Neuronal stem cell (in vitro differentiated cells): ENCODE data around the gene PGLYRP1.
A peak's percentile ranks its signal among the peaks of the same experiment; 100 is the strongest.

ENCODE experiments used
- DNase-seq: peaks from one replicate; pipeline ENCODE4 v3.0.0-alpha.2; 2013; ENCODE audit warnings: low spot score
- H2AFZ ChIP-seq: one replicate; pipeline ENCODE4 v1.6.1; 2013; ENCODE audit warnings: mild to moderate bottlenecking, low read length, inconsistent platforms
- H2AK5ac ChIP-seq: 2 replicates; pipeline ENCODE4 v1.6.1; 2013; ENCODE audit warnings: low read depth, mild to moderate bottlenecking, inconsistent platforms, low read length, moderate library complexity, mixed read lengths
- H2BK120ac ChIP-seq: 2 replicates; pipeline ENCODE4 v1.6.1; 2013; ENCODE audit warnings: low read depth, mild to moderate bottlenecking, inconsistent platforms, low read length, moderate library complexity, mixed read lengths
- H2BK12ac ChIP-seq: one replicate; pipeline ENCODE4 v1.6.1; 2013; ENCODE audit warnings: low read length, inconsistent platforms
- H2BK15ac ChIP-seq: 2 replicates; pipeline ENCODE4 v1.6.1; 2013; ENCODE audit warnings: mild to moderate bottlenecking, low read length, inconsistent platforms, mixed read lengths
- H2BK5ac ChIP-seq: one replicate; pipeline ENCODE4 v1.6.1; 2013; ENCODE audit warnings: inconsistent platforms, mild to moderate bottlenecking, low read length, moderate library complexity
- H3K14ac ChIP-seq: one replicate; pipeline ENCODE4 v1.6.1; 2013; ENCODE audit warnings: low read length, inconsistent platforms
- H3K18ac ChIP-seq: 2 replicates; pipeline ENCODE4 v1.6.1; 2013; ENCODE audit warnings: low read length, inconsistent platforms
- H3K23ac ChIP-seq: 2 replicates; pipeline ENCODE4 v1.6.1; 2013; ENCODE audit warnings: low read depth, mild to moderate bottlenecking, mixed read lengths, low read length, inconsistent platforms; ENCODE audit not compliant: poor library complexity
- H3K27ac ChIP-seq: replicated peaks from 3 replicates; pipeline ENCODE4 v1.5.1; 2013; ENCODE audit warnings: low read length, inconsistent platforms
- H3K27me3 ChIP-seq, 3 experiments: 2 replicates each; pipeline ENCODE4 v1.6.1; 2013; ENCODE audit warnings: low read length in 3 of 3, mild to moderate bottlenecking in 2 of 3, inconsistent platforms in 1 of 3, low read depth in 1 of 3, mixed read lengths in 1 of 3, moderate library complexity in 1 of 3; ENCODE audit not compliant: control insufficient read depth in 3 of 3, insufficient read depth in 3 of 3
- H3K36me3 ChIP-seq, 2 donors: replicated peaks in 1 of 2; 2 replicates each; pipeline ENCODE4 v1.6.1; 2013; ENCODE audit warnings: low read length in 2 of 2; ENCODE audit not compliant: control insufficient read depth in 2 of 2, insufficient read depth in 2 of 2
- H3K4ac ChIP-seq: 2 replicates; pipeline ENCODE4 v1.6.1; 2013; ENCODE audit warnings: inconsistent platforms, mild to moderate bottlenecking, low read length, moderate library complexity
- H3K4me1 ChIP-seq, 2 donors: 1 replicate in 1 of 2; 2 replicates in 1 of 2; pipeline ENCODE4 v1.6.1; 2013; ENCODE audit warnings: low read length in 2 of 2, low read depth in 1 of 2; ENCODE audit not compliant: control insufficient read depth in 2 of 2, insufficient read depth in 1 of 2
- H3K4me2 ChIP-seq: one replicate; pipeline ENCODE4 v1.6.1; 2013; ENCODE audit warnings: mild to moderate bottlenecking, low read length, inconsistent platforms; ENCODE audit not compliant: insufficient read depth, poor library complexity, severe bottlenecking
- H3K4me3 ChIP-seq, 2 donors: 2 replicates each; pipeline ENCODE4 v1.5.1; 2013; ENCODE audit warnings: low read length in 2 of 2, mild to moderate bottlenecking in 2 of 2, inconsistent platforms in 1 of 2, moderate library complexity in 1 of 2
- H3K79me1 ChIP-seq: one replicate; pipeline ENCODE4 v1.6.1; 2013; ENCODE audit warnings: low read depth, mild to moderate bottlenecking, inconsistent platforms, low read length, moderate library complexity
- H3K9ac ChIP-seq: one replicate; pipeline ENCODE4 v1.6.1; 2013; ENCODE audit warnings: mild to moderate bottlenecking, low read depth, low read length, inconsistent platforms; ENCODE audit not compliant: poor library complexity
- H3K9me3 ChIP-seq, 2 donors: replicated peaks in 1 of 2; 2 replicates each; pipeline versions ENCODE3 to v1.6.1; 2013; ENCODE audit warnings: low read length in 2 of 2, mild to moderate bottlenecking in 2 of 2, inconsistent platforms in 1 of 2, low read depth in 1 of 2, mixed read lengths in 1 of 2, moderate library complexity in 1 of 2; ENCODE audit not compliant: control insufficient read depth in 2 of 2, insufficient read depth in 1 of 2
- H4K8ac ChIP-seq: one replicate; pipeline ENCODE4 v1.6.1; 2013; ENCODE audit warnings: low read depth, mild to moderate bottlenecking, inconsistent platforms, low read length, moderate library complexity
- H4K91ac ChIP-seq: one replicate; pipeline ENCODE4 v1.6.1; 2013; ENCODE audit warnings: low read length, low read depth, mild to moderate bottlenecking, inconsistent platforms; ENCODE audit not compliant: poor library complexity
- WGBS, 2 donors: extraction: QIAGEN DNeasy Blood & Tissue Kit; methylation state at CpG; one replicate each; pipeline ENCODE4 v1.1.7; 2013; ENCODE audit warnings: missing lambda C conversion rate in 2 of 2, mixed read lengths in 1 of 2; ENCODE audit not compliant: insufficient read length in 2 of 2, insufficient replicate concordance in 1 of 2; ENCODE audit errors: extremely low coverage in 2 of 2; 5-methylcytosine and 5-hydroxymethylcytosine counted together

The PGLYRP1 gene

DNA sequence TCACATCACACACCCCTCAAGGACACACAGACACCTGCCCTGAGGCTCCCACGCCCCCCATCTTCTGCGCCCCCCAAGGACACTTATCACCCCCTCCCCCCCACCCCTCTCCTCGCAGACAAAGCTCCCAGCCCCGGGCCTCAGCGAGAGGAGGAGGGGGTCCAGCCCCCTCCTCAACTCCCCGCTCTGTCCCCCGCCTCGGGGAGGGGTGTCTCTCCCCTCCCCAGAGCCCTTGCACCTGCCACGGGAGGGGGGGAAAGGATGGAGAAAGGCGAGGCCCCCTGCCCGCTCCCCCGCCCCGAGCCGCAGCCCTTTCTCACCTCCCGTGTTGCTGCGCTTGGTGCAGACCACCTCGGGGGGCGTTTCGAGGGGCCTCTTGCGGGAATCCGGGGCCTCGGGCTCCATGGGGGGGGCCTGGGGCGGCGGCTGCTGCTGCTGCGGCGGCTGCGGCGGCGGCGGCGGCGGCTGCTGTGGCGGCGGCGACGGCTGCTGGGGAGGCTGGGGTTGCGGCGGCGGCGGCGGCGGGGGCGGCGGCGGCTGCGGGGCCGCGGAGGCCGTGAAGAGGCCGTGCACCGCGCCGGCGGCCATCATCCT lies 49.8 kb downstream of the PGLYRP1 start:
- H3K4me2 ChIP-seq, result peak overlapping the region; percentile 70
- H2AFZ ChIP-seq, result peak overlapping the region; percentile 58
- no peak overlapping the region for H4K91ac ChIP-seq
- no peak overlapping the region for H2BK12ac ChIP-seq
- H2BK120ac ChIP-seq, result no peak overlapping the region
- peak overlapping the region; percentile 3 for H2AK5ac ChIP-seq
- peaks cover 17 to 35% of the 10 kb centered on the region in 2 donors for H3K4me1 ChIP-seq
- H3K79me1 ChIP-seq, result peaks cover 2% of the 10 kb centered on the region
- H4K8ac ChIP-seq, result no peak overlapping the region
- H3K18ac ChIP-seq, result peak overlapping the region; percentile 91
- no peaks in the 10 kb centered on the region for H3K27me3 ChIP-seq
- no peak for DNase-seq
- H3K27ac ChIP-seq, result no peak overlapping the region
- no peak overlapping the region for H3K14ac ChIP-seq
- no peak overlapping the region for H3K23ac ChIP-seq
- H3K4ac ChIP-seq, result no peak overlapping the region
- H3K9me3 ChIP-seq, result no peaks in the 10 kb centered on the region
- H2BK5ac ChIP-seq, result no peak overlapping the region
- H3K9ac ChIP-seq, result peak overlapping the region; percentile 86
- WGBS, 2 donors, result no CpG with 5 or more reads among the region's 54 CpGs
- no peak overlapping the region for H2BK15ac ChIP-seq
- H3K36me3 ChIP-seq, result peaks cover 2 to 32% of the 10 kb centered on the region in 2 donors
- peak overlapping the region; percentile 75 to 77 for H3K4me3 ChIP-seq

DNA sequence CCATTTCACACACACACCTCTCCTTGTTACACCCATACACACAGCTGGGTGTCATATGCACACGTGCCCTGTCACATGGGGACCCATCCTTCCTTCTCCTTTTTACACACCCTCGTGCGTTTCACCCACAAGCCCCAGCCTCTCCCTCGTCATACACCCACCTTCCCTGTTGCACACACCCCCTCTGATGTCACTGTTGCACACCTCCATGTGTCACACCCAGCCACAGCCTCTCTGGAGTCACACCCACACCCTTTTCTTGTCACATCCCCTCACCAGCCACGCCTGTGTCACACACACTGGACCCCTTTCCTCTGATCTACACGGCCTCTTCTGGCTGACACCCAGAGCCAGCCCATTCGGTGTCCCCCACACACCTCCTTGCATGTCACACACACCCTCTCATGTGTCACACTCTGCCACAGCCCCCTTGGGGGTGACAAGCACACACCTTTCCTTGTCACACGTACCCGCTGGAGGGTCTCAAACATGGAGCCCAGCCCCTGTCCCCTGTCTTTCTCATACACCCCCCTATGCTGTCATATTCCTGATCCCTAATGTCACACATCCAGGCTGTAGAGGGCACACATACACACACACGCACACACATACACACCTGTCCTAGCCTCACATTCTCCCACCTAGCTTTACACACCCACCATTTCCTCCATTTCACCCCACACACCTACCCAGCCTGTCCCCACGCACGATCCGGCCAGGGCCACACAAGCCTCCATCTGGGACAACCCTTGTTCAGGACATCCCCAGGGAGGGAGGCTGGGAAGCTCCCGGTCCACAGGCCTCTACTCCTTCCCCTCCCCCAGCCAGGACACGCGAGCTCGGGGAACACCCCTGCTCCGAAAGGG lies 50.5 kb downstream of the PGLYRP1 start:
- WGBS, 2 donors, result no CpG with 5 or more reads among the region's 18 CpGs
- DNase-seq, result no peak
- Histone ChIP-seq H3K4ac (no peak overlapping the region), H3K4me2 (peak overlapping the region; percentile 70), H3K9me3 (no peaks in the 10 kb centered on the region), H3K14ac (no peak overlapping the region), H2BK15ac (no peak overlapping the region), H3K9ac (peak overlapping the region; percentile 86), H3K27me3 (no peaks in the 10 kb centered on the region), H2BK5ac (no peak overlapping the region), H2AFZ (no peak overlapping the region), H3K36me3 (peaks cover 3 to 39% of the 10 kb centered on the region in 2 donors), H4K91ac (no peak overlapping the region), H3K27ac (no peak overlapping the region), H3K4me3 (peak overlapping the region; percentile 75 to 77), H3K79me1 (peaks cover 2% of the 10 kb centered on the region), H2BK12ac (no peak overlapping the region), H2BK120ac (no peak overlapping the region), H4K8ac (no peak overlapping the region), H3K4me1 (peaks cover 17 to 35% of the 10 kb centered on the region in 2 donors), H2AK5ac (peak overlapping the region; percentile 3), H3K23ac (no peak overlapping the region), H3K18ac (peak overlapping the region; percentile 44)

DNA sequence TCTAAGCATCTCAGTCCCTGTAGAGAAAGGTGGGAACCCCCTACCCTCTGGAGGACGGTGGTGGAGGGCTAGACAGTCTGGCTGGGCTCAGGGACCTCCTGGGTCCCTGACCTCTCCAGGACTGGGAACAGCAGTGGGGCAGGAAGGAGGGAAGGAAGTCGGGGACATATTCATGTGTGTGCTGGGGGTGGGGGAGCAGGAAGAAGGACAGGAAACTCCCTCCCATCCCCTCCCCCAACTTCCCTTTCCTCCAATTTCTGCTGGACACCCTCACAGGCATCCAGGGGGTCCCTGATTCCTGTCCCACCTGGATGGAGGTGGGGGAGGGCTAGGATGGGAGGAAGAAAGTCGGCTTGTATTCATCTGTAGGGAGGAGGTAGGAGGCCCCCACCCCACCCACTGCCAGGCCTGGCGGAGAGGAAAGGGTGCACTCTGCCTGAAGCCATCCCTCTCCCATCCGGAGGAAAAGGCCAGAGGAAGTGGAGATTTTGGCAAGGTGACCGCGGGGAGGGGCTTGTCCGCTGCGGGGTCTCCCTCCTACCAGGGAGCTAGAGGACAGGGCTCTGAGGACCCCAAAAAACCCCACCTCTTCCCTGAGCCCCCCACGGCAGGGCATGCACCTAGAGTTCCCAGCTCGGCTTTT lies 51.5 kb downstream of the PGLYRP1 start:
- no peak overlapping the region for H2AK5ac ChIP-seq
- no peak overlapping the region for H3K18ac ChIP-seq
- peaks cover 17 to 28% of the 10 kb centered on the region in 2 donors for H3K4me1 ChIP-seq
- no peak overlapping the region for H2BK5ac ChIP-seq
- H3K23ac ChIP-seq, result no peak overlapping the region
- no peak overlapping the region for H2BK12ac ChIP-seq
- H3K4me2 ChIP-seq, result no peak overlapping the region
- no peak overlapping the region for H3K9ac ChIP-seq
- H2AFZ ChIP-seq, result no peak overlapping the region
- no peaks in the 10 kb centered on the region for H3K27me3 ChIP-seq
- H3K4ac ChIP-seq, result no peak overlapping the region
- no peak overlapping the region for H2BK120ac ChIP-seq
- peak overlapping the region in 1 of 2 donors; percentile 75 for H3K4me3 ChIP-seq
- H2BK15ac ChIP-seq, result no peak overlapping the region
- H4K91ac ChIP-seq, result no peak overlapping the region
- H3K27ac ChIP-seq, result no peak overlapping the region
- DNase-seq, result no peak
- no peaks in the 10 kb centered on the region for H3K9me3 ChIP-seq
- peaks cover 3 to 44% of the 10 kb centered on the region in 2 donors for H3K36me3 ChIP-seq
- no peak overlapping the region for H4K8ac ChIP-seq
- no CpG with 5 or more reads among the region's 11 CpGs for WGBS, 2 donors
- H3K14ac ChIP-seq, result no peak overlapping the region
- peaks cover 2% of the 10 kb centered on the region for H3K79me1 ChIP-seq

DNA sequence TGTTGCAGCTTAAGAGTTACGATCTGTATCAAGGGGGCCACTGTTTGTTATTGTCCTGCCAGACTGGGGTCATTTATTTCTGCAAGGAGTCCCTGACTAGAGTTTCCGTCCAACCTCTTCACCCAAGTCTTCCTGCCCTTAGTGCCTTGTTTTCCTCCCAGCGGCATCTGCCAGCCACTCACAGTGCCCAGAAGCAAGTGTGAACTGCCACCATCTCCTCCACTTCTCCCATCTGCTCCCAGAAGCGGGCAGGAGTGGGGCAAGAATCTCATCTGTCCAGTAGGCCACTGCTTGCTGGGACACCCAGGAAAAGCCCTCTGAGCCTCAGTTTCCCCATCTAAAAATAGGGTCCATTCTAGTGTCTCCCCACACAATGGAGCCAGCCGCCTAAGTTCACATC lies 53.2 kb downstream of the PGLYRP1 start:
- Histone ChIP-seq H2AK5ac (no peak overlapping the region), H3K79me1 (peaks cover 2% of the 10 kb centered on the region), H3K4me3 (no peak overlapping the region), H3K4me1 (peaks cover 8 to 11% of the 10 kb centered on the region in 2 donors), H3K18ac (no peak overlapping the region), H3K14ac (no peak overlapping the region), H3K27me3 (no peaks in the 10 kb centered on the region), H2BK120ac (no peak overlapping the region), H3K4me2 (no peak overlapping the region), H2BK12ac (no peak overlapping the region), H4K91ac (no peak overlapping the region), H3K9me3 (no peaks in the 10 kb centered on the region), H2BK5ac (no peak overlapping the region), H3K36me3 (peaks cover 3 to 55% of the 10 kb centered on the region in 2 donors), H2BK15ac (no peak overlapping the region), H3K27ac (no peak overlapping the region), H3K4ac (no peak overlapping the region), H3K9ac (no peak overlapping the region), H3K23ac (no peak overlapping the region), H4K8ac (no peak overlapping the region), H2AFZ (no peak overlapping the region)
- WGBS, 2 donors, result no CpG with 5 or more reads among the region's 5 CpGs
- DNase-seq, result no peak
